Ecto neural progenitor cell (in vitro differentiated cells): ENCODE results near the gene ASH1L.
"Not testable (repeated sequence)": the region's sequence is repeated elsewhere in the genome, so short reads cannot be mapped to it uniquely, and the experiment has no call there.

ENCODE experiments used
- DNase-seq: peaks from one replicate; pipeline ENCODE4 v3.0.0-alpha.2; 2018; ENCODE audit warnings: low spot score

ASH1L gene

GRCh38 chr1:155555915-155556314, 6.7 kb downstream of the ASH1L start:
- no peak for DNase-seq

DNA sequence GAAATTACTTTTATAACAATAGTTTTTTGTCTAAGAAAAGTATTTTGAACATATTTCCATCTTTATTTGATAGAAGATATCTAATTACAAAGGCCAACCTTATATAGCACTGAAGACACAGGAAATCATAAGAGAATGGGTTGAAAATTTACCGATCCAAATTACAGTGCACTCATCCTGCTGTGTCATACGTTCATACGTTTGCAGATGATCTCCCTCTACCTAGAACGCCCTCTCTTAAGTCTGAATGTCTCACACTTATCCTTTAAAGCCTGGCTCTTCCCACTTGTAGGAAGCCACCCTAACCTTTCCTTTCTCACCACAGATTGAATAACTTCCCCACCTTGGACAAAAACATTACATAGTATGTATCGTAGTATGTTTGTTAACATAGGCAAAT, 9.3 kb downstream of the ASH1L start:
- no peak for DNase-seq

- no peak for DNase-seq
Observed at GRCh38 chr1:155548706-155549105, 13.9 kb downstream of the ASH1L start.

GRCh38 chr1:155540000-155540874, 22.4 kb downstream of the ASH1L start:
- peak; percentile 32 for DNase-seq

DNA sequence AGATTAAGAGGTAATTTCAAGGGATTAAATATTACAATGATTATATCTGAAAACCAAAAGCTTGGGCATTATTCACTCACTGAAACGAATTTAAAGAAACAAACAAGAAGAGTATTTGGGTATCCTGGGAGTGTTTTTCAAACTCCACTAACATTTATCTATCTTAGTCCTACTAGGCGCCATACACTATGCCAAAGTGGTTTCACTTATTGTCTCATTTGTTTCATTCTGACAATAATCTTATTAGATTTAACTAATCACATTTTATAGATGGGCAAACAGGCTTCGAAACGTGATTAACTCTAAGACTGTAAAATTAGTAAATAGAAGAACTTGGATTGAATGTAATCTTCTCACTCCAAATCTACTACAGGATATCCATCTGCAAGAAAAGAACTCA, 25.4 kb downstream of the ASH1L start:
- DNase-seq: no peak

- DNase-seq: no peak
Observed at GRCh38 chr1:155531624-155532023, 31.0 kb downstream of the ASH1L start.

DNA sequence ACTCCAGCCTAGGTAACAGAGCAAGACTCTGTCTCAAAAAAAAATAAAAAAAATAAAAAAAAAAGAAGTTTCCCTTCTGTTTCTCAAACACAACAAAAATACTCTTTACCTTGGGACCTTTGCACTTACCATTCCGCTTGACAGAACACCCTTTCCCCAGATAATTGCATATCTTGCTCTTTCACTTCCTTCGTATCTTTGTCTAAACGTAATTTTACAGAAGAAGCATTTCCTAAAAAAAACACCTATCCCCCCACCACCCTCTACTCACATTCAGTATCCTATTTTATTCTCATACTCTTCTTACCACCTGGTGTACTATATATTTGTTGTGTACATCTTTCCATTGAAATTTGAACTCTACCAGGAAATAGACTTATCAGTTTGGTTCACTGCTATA, 32.7 kb downstream of the ASH1L start:
- no peak for DNase-seq

DNA sequence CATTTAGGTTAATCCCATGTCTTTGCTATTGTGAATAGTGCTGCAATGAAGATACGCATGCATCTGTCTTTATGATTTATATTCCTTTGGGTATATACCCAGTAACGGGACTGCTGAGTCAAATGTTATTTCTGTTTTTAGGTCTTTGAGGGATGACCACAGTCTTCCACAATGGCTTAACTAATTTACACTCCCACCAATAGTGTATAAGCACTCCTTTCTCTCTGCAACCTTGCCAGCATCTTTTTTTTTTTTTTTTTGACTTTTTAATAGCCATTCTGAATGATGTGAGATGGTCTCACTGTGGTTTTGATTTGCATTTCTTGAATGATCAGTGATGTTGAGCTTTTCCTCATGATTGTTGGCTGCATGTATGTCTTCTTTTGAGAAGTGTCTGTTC, 33.5 kb downstream of the ASH1L start:
- no peak for DNase-seq

DNA sequence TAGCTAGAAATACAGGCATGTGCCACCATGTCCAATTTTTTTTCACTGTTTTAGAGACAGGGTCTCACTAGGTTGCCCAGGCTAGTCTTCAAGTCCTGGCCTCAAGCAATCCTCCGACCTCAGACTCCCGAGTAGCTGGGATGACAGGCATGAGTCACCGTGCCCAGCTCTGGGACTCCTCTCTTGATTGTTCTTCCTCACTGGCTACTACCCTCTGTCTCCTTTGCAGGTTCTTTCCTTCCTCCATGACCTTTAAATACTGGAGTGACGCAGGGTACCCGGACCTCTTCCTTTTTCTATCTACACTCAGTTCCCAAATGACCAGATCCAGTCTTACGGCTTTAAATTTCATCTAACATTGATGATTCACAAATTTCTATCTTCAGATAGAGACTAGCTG, 34.9 kb downstream of the ASH1L start:
- DNase-seq: no peak

DNA sequence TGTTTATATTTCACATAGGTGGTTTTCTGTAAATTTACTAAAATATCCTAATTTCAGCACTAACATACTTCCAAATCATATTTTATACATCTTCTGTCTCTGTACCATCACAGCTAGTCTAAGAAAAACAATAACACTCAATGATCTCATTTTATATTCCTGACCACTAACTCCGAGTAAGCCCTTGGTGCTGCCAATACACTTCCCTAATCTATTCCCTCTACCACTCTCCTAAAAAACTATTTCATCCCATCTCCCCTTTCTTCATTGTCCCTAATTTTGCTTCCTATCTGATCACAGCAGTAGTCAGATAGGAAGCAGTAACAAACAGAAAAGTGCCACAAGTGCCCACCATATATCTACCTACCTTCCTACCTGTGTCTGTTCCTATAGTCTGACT, 36.2 kb downstream of the ASH1L start:
- no peak for DNase-seq

GRCh38 chr1:155522069-155522468, 40.5 kb downstream of the ASH1L start:
- no peak for DNase-seq

DNA sequence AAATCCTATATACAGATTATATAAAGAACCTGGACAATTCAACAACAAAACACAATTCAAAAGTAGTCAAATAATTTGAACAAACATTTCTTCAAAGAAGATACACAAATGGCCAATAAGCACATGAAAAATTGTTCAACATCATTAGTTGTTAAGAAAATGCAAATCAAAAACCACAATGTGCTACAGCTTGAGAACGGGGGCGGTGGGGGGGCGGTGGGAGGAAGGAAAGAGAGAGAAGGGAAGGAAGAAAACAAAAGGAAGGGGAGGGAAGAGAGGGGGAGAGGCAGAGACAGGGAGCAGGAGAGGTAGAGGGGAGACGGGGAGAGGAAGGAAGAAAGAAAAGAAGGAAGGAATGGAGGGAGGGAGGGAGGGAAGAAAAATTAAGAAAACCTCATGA, 44.1 kb downstream of the ASH1L start:
- no peak for DNase-seq

DNA sequence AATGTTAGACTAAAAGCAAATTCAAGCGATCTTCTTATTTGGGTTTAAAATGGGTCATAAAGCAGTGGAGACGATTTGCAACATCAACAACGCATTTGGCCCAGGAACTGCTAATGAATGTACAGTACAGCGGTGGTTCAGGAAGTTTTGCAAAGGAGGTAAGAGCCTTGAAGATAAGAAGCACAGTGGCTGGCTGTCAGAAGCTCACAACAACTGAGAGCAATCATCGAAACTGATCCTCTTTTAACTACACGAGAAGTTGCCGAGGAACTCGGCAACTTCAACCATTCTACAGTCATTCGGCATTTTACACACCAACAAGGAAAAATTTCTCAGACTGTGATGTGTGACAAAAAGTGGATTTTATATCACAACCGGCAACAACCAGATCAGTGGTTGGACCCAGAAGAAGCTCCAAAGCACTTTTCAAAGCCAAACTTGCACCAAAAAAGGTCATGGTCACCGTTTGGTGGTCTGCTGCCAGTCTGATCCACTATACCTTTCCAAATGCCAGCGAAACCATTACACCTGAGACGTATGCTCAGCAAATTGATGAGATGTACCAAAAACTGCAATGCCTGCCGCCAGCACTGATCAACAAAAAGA, 47.9 kb downstream of the ASH1L start:
- DNase-seq: no peak

GRCh38 chr1:155513300-155513916, 49.2 kb downstream of the ASH1L start:
- DNase-seq: no peak

- DNase-seq: not testable (repeated sequence)
Observed at GRCh38 chr1:155511385-155511784, 51.2 kb downstream of the ASH1L start.

DNA sequence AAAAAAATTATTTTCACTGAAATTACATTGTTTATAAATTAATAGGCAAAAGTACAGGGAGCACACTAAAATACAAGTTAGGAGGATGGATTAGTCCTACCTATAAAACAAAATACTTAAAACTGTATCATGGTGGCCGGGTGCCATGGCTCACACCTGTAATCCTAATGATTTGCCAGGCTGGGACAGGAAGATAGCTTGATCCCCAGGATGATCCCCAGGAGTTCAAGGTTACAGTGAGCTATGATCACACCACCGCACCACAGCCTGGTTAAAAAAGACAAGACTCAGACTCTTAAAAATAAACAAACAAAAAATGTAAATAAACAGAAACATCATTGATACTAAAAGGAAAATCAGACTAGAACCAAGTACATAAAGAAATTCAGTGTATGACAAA, 53.5 kb downstream of the ASH1L start:
- no peak for DNase-seq

DNA sequence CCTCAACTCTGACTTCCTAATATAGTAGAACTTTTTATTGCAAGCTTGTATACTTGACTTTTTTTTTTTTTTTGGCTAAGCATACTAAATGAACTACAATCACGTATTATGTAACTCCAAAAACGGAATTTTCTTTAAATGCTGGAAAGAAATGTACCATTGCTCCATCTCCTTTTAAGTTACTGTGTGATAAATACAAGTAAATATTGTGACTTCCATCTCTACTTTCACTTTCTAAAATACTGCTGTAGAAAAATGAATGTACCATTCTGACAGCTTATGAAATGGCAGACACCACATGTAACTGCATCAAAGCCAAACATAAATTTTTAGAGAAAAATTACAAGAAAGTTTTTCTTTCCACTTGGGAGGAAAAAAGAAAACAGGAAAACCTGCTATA, 54.7 kb downstream of the ASH1L start:
- DNase-seq: no peak

DNA sequence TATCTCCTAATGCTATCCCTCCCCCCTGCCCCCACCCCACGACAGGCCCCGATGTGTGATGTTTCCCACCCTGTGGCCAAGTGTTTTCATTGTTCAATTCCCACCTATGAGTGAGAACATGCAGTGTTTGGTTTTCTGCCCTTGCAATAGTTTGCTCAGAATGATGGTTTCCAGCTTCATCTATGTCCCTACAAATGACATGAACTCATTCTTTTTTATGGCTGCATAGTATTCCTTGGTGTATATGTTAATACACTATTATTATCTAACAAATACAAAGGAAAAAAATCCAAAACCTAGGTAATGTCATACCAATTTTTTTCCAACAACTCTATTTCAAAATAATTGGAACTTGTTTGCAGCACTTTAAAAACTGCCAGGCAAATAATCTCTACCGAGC, 56.6 kb downstream of the ASH1L start:
- DNase-seq: not testable (repeated sequence)

DNA sequence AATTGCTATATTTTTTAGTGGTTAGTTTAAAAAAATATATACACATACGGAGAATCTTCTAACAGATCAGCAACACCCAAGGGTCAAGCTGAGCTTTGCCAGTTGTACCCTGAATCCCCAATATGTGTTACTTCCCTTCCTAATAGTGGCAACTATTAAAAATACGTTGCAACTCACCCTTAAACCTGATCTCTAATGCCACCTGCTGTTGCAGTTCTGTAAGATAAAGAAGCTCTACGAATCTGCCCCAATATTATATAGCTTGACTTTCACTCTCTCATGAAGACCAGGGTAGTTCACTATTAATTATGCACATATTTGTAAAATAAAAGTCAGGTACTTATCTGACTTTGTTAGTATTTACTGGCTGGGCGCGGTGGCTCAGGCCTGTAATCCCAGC, 58.4 kb downstream of the ASH1L start:
- DNase-seq: no peak

DNA sequence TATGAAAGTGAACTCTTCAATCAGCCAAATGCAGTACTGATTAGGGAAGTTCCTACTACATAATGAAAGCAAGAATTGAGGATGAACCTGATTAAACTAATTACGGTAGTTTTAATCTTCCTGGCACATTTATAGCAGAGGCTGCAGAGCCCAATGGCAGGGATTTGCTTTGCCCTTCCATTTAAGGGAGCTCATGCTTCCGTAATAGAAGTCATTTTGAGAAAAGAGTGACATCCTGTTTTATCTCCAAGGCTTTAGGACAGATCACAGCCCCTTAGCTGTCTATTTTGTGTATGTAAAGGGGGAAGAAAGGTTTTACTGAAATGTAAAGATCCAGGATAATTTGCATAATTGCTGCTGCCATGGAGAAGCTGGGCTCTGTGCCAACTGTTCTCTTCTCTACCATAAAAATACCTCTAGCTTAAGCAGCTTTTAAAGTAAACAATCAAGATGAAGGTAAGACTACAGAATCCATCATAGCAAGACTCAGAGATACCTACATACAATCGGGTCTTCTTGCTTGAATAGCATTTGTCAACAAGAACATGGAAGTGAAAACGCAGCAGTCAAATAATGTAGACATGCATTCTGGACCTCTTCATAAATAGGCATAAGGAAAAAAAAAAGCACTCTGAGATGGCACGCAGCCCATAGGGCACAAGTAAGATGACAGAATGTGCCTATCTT, 62.5 kb downstream of the ASH1L start:
- DNase-seq: no peak

DNA sequence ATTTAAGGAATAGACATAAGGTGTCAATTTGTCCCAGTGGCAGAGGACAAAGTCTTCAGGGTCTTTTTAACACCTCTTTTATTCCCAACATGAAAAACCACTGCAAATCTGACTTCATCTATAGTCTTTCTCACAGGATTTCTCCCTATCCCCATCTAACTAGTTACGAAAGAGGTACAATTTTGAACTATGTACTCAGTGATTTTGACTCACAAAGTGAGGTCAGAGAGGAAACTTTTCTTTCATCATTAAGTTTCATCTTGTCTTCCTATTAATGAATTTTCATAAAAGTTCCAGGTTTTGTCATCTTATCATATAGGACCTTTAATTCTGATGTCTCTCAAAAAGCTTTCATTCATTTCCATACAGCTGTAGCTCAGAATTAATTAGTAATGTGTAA, 63.3 kb downstream of the ASH1L start:
- DNase-seq: no peak

DNA sequence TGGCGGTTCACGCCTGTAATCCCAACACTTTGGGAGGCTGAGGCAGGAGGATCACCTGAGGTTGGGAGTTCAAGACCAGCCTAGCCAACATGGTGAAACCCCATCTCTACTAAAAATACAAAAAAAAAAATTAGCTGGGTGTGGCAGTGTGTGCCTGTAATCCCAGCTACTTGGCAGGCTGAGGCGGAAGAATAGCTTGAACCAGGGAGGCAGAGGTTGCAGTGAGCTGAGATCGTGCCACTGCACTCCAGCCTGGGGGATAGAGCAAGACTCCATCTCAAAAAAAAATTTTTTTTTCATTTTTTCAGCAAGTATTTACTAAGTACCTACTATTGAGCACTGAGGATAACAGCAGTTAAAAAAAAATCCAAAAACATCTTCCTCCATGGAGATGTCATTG, 69.0 kb downstream of the ASH1L start:
- not testable (repeated sequence) for DNase-seq

GRCh38 chr1:155488419-155488818, 74.2 kb downstream of the ASH1L start:
- not testable (repeated sequence) for DNase-seq
